Measurements from ENCODE around the gene DOC2A. TPM values are rescaled to one million over a fixed set of nuclear protein-coding genes. Genes with fewer than 3 reads are reported as not detected.
"Not testable (repeated sequence)": the region's sequence is repeated elsewhere in the genome, so short reads cannot be mapped to it uniquely, and the experiment has no call there.

Gene DOC2A
- total RNA-seq, 1 donor from 2014 or later, result not detected

GRCh38 chr16:30027588-30028437 lies 17.0 kb upstream of the DOC2A start:
- peak; percentile 15 for DNase-seq (ENCODE audit: low read depth)

- DNase-seq (ENCODE audit: low read depth), result no peak
Measured at GRCh38 chr16:30026449-30026848, 15.6 kb upstream of the DOC2A start.

GRCh38 chr16:30025574-30025973 lies 14.7 kb upstream of the DOC2A start:
- DNase-seq (ENCODE audit: low read depth), result no peak

GRCh38 chr16:30025156-30025555 lies 14.3 kb upstream of the DOC2A start:
- DNase-seq (ENCODE audit: low read depth), result no peak

GRCh38 chr16:30024451-30024850 lies 13.6 kb upstream of the DOC2A start:
- DNase-seq (ENCODE audit: low read depth), result no peak

- no peak for DNase-seq (ENCODE audit: low read depth)
Measured at GRCh38 chr16:30023586-30023985, 12.8 kb upstream of the DOC2A start.

GRCh38 chr16:30022887-30023286 lies 12.1 kb upstream of the DOC2A start, which contains the start of gene C16orf92:
C16orf92 (plus strand) TSS chr16:30023198; CDS start chr16:30023341, 143 bp downstream.
- no peak for DNase-seq (ENCODE audit: low read depth)

- no peak for DNase-seq (ENCODE audit: low read depth)
Measured at GRCh38 chr16:30018731-30019158, 7.9 kb upstream of the DOC2A start.

- DNase-seq (ENCODE audit: low read depth), result not testable (repeated sequence)
Measured at GRCh38 chr16:30017937-30018336, 7.1 kb upstream of the DOC2A start.

- DNase-seq (ENCODE audit: low read depth), result no peak
Measured at GRCh38 chr16:30017277-30017656, 6.4 kb upstream of the DOC2A start.

GRCh38 chr16:30016555-30017276 lies 5.9 kb upstream of the DOC2A start:
- DNase-seq (ENCODE audit: low read depth), result no peak

- DNase-seq (ENCODE audit: low read depth), result not testable (repeated sequence)
Measured at GRCh38 chr16:30015450-30015849, 4.6 kb upstream of the DOC2A start.

GRCh38 chr16:30012598-30012997 lies 1.8 kb upstream of the DOC2A start:
- DNase-seq (ENCODE audit: low read depth), result not testable (repeated sequence)

GRCh38 chr16:30011714-30012504 lies 1.1 kb upstream of the DOC2A start:
- no peak for DNase-seq (ENCODE audit: low read depth)

GRCh38 chr16:30009990-30010843 lies 610 bp downstream of the DOC2A start:
- DNase-seq (ENCODE audit: low read depth), result no peak

GRCh38 chr16:30009085-30009862 lies 1.6 kb downstream of the DOC2A start:
- DNase-seq (ENCODE audit: low read depth), result no peak

- no peak for DNase-seq (ENCODE audit: low read depth)
Measured at GRCh38 chr16:30007378-30007895, 3.4 kb downstream of the DOC2A start.

GRCh38 chr16:30006659-30007377 lies 4.0 kb downstream of the DOC2A start:
- no peak for DNase-seq (ENCODE audit: low read depth)

- DNase-seq (ENCODE audit: low read depth), result no peak
Measured at GRCh38 chr16:30006095-30006473, 4.7 kb downstream of the DOC2A start.
